ENCODE measurements around the gene DTYMK. TPM values are rescaled to one million over a fixed set of nuclear protein-coding genes. Genes with fewer than 3 reads are reported as not detected.

The DTYMK gene
- total and polyA plus RNA-seq, 10 of the 15 experiments (the other 5 are each of a cell fraction or from before 2014, with no cell fraction given), result 7.0 to 220 (median 59.3) TPM

DNA sequence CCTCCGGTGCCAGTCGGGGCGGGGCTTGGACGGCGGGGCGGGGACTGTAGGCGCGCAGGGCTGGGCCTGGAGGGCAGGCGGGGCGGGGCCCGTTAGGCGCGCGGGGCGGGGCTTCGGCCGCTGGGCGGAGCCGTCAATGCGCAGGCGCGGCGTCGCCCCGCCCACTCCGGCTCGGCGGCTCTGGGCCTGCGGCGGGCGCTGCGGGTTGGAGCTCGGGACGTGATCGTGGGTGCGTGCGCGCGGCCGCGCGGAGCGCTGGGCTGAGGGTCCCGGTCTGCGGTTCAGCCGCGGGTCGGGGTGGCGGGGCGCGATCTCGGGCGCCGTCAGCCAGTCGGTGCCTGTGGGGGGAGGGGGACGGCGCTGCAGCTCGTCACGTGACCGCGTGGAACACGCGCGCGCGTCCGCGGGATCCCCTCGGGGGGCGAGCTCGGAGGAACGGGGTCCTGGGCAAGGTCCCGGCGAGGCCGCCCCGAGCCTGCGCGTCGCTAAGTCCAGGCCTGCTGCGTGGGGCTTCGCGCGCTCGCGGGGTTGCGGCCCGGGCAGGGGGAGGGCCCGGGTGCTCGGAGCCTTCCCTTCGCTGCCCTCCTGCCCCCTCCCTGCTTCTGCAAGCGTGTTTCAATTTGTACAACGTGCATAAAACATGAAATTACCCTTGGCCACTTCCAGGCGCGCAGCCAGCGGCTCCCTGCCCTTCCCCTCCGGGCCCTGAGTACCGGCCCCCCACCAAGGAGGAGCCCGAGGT lies 48.0 kb upstream of the DTYMK start, which contains the start of gene D2HGDH (continued):
- TF ChIP-seq, protein P1, sequence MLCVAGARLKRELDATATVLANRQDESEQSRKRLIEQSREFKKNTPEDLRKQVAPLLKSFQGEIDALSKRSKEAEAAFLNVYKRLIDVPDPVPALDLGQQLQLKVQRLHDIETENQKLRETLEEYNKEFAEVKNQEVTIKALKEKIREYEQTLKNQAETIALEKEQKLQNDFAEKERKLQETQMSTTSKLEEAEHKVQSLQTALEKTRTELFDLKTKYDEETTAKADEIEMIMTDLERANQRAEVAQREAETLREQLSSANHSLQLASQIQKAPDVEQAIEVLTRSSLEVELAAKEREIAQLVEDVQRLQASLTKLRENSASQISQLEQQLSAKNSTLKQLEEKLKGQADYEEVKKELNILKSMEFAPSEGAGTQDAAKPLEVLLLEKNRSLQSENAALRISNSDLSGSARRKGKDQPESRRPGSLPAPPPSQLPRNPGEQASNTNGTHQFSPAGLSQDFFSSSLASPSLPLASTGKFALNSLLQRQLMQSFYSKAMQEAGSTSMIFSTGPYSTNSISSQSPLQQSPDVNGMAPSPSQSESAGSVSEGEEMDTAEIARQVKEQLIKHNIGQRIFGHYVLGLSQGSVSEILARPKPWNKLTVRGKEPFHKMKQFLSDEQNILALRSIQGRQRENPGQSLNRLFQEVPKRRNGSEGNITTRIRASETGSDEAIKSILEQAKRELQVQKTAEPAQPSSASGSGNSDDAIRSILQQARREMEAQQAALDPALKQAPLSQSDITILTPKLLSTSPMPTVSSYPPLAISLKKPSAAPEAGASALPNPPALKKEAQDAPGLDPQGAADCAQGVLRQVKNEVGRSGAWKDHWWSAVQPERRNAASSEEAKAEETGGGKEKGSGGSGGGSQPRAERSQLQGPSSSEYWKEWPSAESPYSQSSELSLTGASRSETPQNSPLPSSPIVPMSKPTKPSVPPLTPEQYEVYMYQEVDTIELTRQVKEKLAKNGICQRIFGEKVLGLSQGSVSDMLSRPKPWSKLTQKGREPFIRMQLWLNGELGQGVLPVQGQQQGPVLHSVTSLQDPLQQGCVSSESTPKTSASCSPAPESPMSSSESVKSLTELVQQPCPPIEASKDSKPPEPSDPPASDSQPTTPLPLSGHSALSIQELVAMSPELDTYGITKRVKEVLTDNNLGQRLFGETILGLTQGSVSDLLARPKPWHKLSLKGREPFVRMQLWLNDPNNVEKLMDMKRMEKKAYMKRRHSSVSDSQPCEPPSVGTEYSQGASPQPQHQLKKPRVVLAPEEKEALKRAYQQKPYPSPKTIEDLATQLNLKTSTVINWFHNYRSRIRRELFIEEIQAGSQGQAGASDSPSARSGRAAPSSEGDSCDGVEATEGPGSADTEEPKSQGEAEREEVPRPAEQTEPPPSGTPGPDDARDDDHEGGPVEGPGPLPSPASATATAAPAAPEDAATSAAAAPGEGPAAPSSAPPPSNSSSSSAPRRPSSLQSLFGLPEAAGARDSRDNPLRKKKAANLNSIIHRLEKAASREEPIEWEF (IDR thresholded peaks at IDR 0.05; ENCODE audit: insufficient replicate concordance, low read depth, low read length), result no peak
- peak; percentile 41; the same call in 1 of the 2 replicates for TF ChIP-seq POLR2AphosphoS2 (IDR thresholded peaks at IDR 0.05; ENCODE audit: low read depth, low read length)
- peak; percentile 100 for TF ChIP-seq GATAD2B (conservative IDR thresholded peaks at IDR 0.05; ENCODE audit: low read depth)
- no peak for TF ChIP-seq GABPA (IDR thresholded peaks at IDR 0.05; ENCODE audit: low read depth)
- TF ChIP-seq ZNF687 (IDR thresholded peaks at IDR 0.05), result peak; percentile 80
- TF ChIP-seq ZNF207 (IDR thresholded peaks at IDR 0.05; ENCODE audit: borderline replicate concordance), result peak; percentile 31; the same call in 1 of the 2 replicates
- peak; percentile 82 for TF ChIP-seq USF2 (IDR thresholded peaks at IDR 0.05; ENCODE audit: borderline replicate concordance, low read depth, low read length)
- no peak for TF ChIP-seq YY1 (IDR thresholded peaks at IDR 0.05; ENCODE audit: low read depth, low read length)
- peak; percentile 97 for TF ChIP-seq USF1 (IDR thresholded peaks at IDR 0.05; ENCODE audit: borderline replicate concordance, extremely low read length, insufficient read depth, low read depth, low read length)
- no peak for TF ChIP-seq BCL11A (IDR thresholded peaks at IDR 0.05; ENCODE audit: low read depth, low read length)
- TF ChIP-seq LARP7 (IDR thresholded peaks at IDR 0.05), result peak; percentile 88
- peak; percentile 74; the same call in 1 of the 2 replicates for TF ChIP-seq ZNF217 (IDR thresholded peaks at IDR 0.05)
- peak; percentile 78 for TF ChIP-seq IKZF1 (conservative IDR thresholded peaks at IDR 0.05)
- TF ChIP-seq RAD51 (IDR thresholded peaks at IDR 0.05), result peak; percentile 86
- TF ChIP-seq, protein P2, sequence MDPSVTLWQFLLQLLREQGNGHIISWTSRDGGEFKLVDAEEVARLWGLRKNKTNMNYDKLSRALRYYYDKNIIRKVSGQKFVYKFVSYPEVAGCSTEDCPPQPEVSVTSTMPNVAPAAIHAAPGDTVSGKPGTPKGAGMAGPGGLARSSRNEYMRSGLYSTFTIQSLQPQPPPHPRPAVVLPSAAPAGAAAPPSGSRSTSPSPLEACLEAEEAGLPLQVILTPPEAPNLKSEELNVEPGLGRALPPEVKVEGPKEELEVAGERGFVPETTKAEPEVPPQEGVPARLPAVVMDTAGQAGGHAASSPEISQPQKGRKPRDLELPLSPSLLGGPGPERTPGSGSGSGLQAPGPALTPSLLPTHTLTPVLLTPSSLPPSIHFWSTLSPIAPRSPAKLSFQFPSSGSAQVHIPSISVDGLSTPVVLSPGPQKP (IDR thresholded peaks at IDR 0.05; ENCODE audit: low read depth, low read length), result no peak
- TF ChIP-seq DPF2 (IDR thresholded peaks at IDR 0.05), result peak; percentile 95
- TF ChIP-seq POLR2A (IDR thresholded peaks at IDR 0.05; ENCODE audit: low read depth, low read length), result peak; percentile 83
- TF ChIP-seq NR2F1 (conservative IDR thresholded peaks at IDR 0.05), result peak; percentile 71

Measured in GM12878 (cell line).